K562 (cell line): ENCODE measurements around the gene ST6GALNAC5. TPM values are rescaled to one million over a fixed set of nuclear protein-coding genes. Genes with fewer than 3 reads are reported as not detected.

ENCODE experiments used
- CXXC5 ChIP-seq: fragments of 250-450 bp; sonication (Bioruptor Pico); IDR thresholded peaks from 2 replicates; pipeline ENCODE4 v1.8.0; 2022; ENCODE audit warnings: inconsistent platforms, mild to moderate bottlenecking, moderate library complexity
- GATAD2A ChIP-seq: fragments of 450-650 bp; IDR thresholded peaks from 2 replicates; pipeline ENCODE4 v1.6.1; 2017
- HNRNPK ChIP-seq: fragments of 200-400 bp; formaldehyde crosslinking; IDR thresholded peaks from one replicate; pipeline ENCODE4 v1.6.1; 2018; ENCODE audit warnings: mild to moderate bottlenecking, low read depth, low read length; ENCODE audit not compliant: poor library complexity, severe bottlenecking
- NCOA2 ChIP-seq, 2 experiments: fragments of 450-650 bp; IDR thresholded peaks; 2 replicates each; pipeline ENCODE4 v1.6.1; 2018; ENCODE audit warnings: mild to moderate bottlenecking in 2 of 2, moderate library complexity in 1 of 2; ENCODE audit not compliant: partially characterized antibody in 2 of 2
- NFRKB ChIP-seq: fragments of 450-650 bp; IDR thresholded peaks from 2 replicates; pipeline ENCODE4 v1.6.1; 2016; ENCODE audit warnings: low read depth
- STAT5A ChIP-seq: IDR thresholded peaks from 2 replicates; pipeline ENCODE4 v1.6.1; 2012; ENCODE audit warnings: low read length, inconsistent platforms, borderline replicate concordance
- ZBED1 ChIP-seq: IDR thresholded peaks from 2 replicates; pipeline ENCODE4 v1.6.1; 2014
- ZNF124 ChIP-seq: sonication (generic); formaldehyde crosslinking; IDR thresholded peaks from 2 replicates; pipeline ENCODE4 v1.8.1; 2022; ENCODE audit warnings: missing genetic modification reagents
- ZNF224 ChIP-seq: sonication (generic); formaldehyde crosslinking; IDR thresholded peaks from 2 replicates; pipeline ENCODE4 v1.8.0; 2022; ENCODE audit warnings: mild to moderate bottlenecking, missing genetic modification reagents
- ZNF717 ChIP-seq: fragments of 250-450 bp; sonication (Bioruptor Pico); IDR thresholded peaks from 2 replicates; pipeline ENCODE4 v1.5.0; 2021
- polyA plus RNA-seq, 8 experiments: library from polyadenylated mRNA; depleted of rRNA in 4 of 8; stranded (reverse) in 5 of 8; unstranded in 3 of 8; fragments of >200 nt; fragmentation: Nextera tagmentation in 2 of 8; fragmentation: Illumina TruSeq in 1 of 8; extraction: Ambion mirVana in 2 of 8; extraction: Trizol in 1 of 8; gene quantifications; 2 replicates each; pipeline versions ENCODE4 v1.2.1 to v1.2.3, GENCODE V29; 2011 to 2014; ENCODE audit warnings: inconsistent platforms in 1 of 8, missing spikeins in 1 of 8
- total RNA-seq, 7 experiments: library from RNA; depleted of rRNA in 6 of 7; stranded (reverse); fragments of >200 nt in 6 of 7; fragmentation: Illumina TruSeq in 2 of 7; extraction: Trizol in 2 of 7; gene quantifications; 2 replicates each; pipeline versions ENCODE4 v1.2.1 to v1.2.3, GENCODE V29; 2011 to 2021; ENCODE audit warnings: low replicate concordance in 1 of 7
- TF ChIP-seq, protein P1 (sequence below): fragments of 250-450 bp; sonication (Bioruptor Pico); IDR thresholded peaks from 2 replicates; pipeline ENCODE4 v1.8.0; 2021; ENCODE audit warnings: moderate library complexity, mild to moderate bottlenecking, inconsistent platforms
- TF ChIP-seq, protein P2 (sequence below): fragments of 450-650 bp; IDR thresholded peaks from 2 replicates; pipeline ENCODE4 v1.6.1; 2016; ENCODE audit warnings: borderline replicate concordance

ST6GALNAC5 gene
- total and polyA plus RNA-seq, 9 of the 15 experiments (the other 6 are each of a cell fraction or from before 2014, with no cell fraction given) = 0.04 to 0.14 TPM; not detected in 7

GRCh38 chr1:76948846-76949245 lies 81.6 kb downstream of the ST6GALNAC5 start (continued):
- TF ChIP-seq NFRKB (no peak), ZNF717 (CRISPR knock-in tag) (no peak), ZBED1 (no peak), CXXC5 (CRISPR knock-in tag) (no peak), ZNF224 (no peak), STAT5A (no peak), ZNF124 (CRISPR knock-in tag) (no peak), NCOA2 (IDR thresholded peaks at IDR 0.05; ENCODE audit: partially characterized antibody in 2 of 2) (no peak), GATAD2A (no peak), HNRNPK (no peak)
- TF ChIP-seq, protein P1, sequence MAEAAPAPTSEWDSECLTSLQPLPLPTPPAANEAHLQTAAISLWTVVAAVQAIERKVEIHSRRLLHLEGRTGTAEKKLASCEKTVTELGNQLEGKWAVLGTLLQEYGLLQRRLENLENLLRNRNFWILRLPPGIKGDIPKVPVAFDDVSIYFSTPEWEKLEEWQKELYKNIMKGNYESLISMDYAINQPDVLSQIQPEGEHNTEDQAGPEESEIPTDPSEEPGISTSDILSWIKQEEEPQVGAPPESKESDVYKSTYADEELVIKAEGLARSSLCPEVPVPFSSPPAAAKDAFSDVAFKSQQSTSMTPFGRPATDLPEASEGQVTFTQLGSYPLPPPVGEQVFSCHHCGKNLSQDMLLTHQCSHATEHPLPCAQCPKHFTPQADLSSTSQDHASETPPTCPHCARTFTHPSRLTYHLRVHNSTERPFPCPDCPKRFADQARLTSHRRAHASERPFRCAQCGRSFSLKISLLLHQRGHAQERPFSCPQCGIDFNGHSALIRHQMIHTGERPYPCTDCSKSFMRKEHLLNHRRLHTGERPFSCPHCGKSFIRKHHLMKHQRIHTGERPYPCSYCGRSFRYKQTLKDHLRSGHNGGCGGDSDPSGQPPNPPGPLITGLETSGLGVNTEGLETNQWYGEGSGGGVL (CRISPR knock-in tag) = no peak
- TF ChIP-seq, protein P2, sequence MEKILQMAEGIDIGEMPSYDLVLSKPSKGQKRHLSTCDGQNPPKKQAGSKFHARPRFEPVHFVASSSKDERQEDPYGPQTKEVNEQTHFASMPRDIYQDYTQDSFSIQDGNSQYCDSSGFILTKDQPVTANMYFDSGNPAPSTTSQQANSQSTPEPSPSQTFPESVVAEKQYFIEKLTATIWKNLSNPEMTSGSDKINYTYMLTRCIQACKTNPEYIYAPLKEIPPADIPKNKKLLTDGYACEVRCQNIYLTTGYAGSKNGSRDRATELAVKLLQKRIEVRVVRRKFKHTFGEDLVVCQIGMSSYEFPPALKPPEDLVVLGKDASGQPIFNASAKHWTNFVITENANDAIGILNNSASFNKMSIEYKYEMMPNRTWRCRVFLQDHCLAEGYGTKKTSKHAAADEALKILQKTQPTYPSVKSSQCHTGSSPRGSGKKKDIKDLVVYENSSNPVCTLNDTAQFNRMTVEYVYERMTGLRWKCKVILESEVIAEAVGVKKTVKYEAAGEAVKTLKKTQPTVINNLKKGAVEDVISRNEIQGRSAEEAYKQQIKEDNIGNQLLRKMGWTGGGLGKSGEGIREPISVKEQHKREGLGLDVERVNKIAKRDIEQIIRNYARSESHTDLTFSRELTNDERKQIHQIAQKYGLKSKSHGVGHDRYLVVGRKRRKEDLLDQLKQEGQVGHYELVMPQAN = no peak
